GM18505 (cell line): ENCODE measurements around the gene GPER1.

Experiments used
- ATAC-seq: cut with Tn5 transposase; IDR thresholded peaks from one replicate; pipeline ENCODE4 v1.9.1; 2021; ENCODE audit not compliant: unreplicated experiment
- POLR2A ChIP-seq: IDR thresholded peaks from 4 replicates; pipeline ENCODE4 v1.6.1; 2011; ENCODE audit warnings: borderline replicate concordance; ENCODE audit not compliant: insufficient read depth, insufficient read length; ENCODE audit errors: extremely low read depth

The GPER1 gene

GRCh38 chr7:1092806-1093501 is 5.0 kb downstream of the GPER1 start:
- TF ChIP-seq POLR2A, result no peak
- ATAC-seq, result no peak

GRCh38 chr7:1093502-1093843 is 5.6 kb downstream of the GPER1 start:
- no peak for TF ChIP-seq POLR2A
- ATAC-seq, result no peak

- no peak for TF ChIP-seq POLR2A
- no peak for ATAC-seq
These were observed 6.1 kb downstream of the GPER1 start for GRCh38 chr7:1093916-1094508.

- ATAC-seq, result no peak
- TF ChIP-seq POLR2A, result no peak
These were observed 7.0 kb downstream of the GPER1 start for GRCh38 chr7:1094870-1095269.

GRCh38 chr7:1095621-1096155 is 7.8 kb downstream of the GPER1 start:
- TF ChIP-seq POLR2A, result no peak
- ATAC-seq, result no peak

GRCh38 chr7:1096156-1097119 is 8.5 kb downstream of the GPER1 start:
- no peak for ATAC-seq
- no peak for TF ChIP-seq POLR2A

GRCh38 chr7:1097120-1097504 is 9.2 kb downstream of the GPER1 start:
- no peak for TF ChIP-seq POLR2A
- no peak for ATAC-seq

GRCh38 chr7:1098243-1099153 is 10.6 kb downstream of the GPER1 start:
- peak; percentile 44 for TF ChIP-seq POLR2A
- ATAC-seq, result no peak

GRCh38 chr7:1099154-1099542 is 11.2 kb downstream of the GPER1 start:
- ATAC-seq, result no peak
- TF ChIP-seq POLR2A, result peak; percentile 33

GRCh38 chr7:1099637-1100036 is 11.7 kb downstream of the GPER1 start:
- no peak for ATAC-seq
- TF ChIP-seq POLR2A, result no peak

GRCh38 chr7:1100386-1100785 is 12.5 kb downstream of the GPER1 start:
- TF ChIP-seq POLR2A, result no peak
- ATAC-seq, result no peak

- no peak for TF ChIP-seq POLR2A
- no peak for ATAC-seq
These were observed 13.1 kb downstream of the GPER1 start for GRCh38 chr7:1100834-1101562.
